Measurements from ENCODE around the gene DTNB. TPM values are rescaled to one million over a fixed set of nuclear protein-coding genes. Genes with fewer than 3 reads are reported as not detected.

The DTNB gene
- polyA plus RNA-seq, 3 donors, result 6.3 to 7.7 (median 6.6) TPM

DNA sequence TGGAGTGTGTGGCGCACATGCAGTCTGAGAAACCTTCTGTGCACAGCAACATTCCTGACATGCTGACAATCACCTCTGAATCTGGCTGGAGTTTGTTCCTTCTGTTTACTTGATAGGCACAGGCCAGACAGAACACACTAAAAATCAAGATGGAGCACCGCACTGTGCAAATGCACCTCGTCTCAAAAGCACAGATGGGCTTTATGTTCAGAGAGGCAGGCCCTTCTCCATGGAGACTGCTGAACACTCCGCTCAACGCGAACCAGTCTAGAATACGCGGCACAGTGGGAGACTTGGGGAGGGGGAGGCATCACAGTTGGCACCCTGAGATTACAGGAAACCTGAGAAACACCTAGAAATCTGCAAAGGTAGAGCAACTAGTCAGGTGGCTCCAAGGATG, 273.2 kb downstream of the DTNB start:
- no peak overlapping the region for H3K27ac ChIP-seq (ENCODE audit: low read depth, low read length)
- WGBS, 3 donors, result 86 to 96% (median 94%) methylated on average over 8 of the region's 8 CpGs

DNA sequence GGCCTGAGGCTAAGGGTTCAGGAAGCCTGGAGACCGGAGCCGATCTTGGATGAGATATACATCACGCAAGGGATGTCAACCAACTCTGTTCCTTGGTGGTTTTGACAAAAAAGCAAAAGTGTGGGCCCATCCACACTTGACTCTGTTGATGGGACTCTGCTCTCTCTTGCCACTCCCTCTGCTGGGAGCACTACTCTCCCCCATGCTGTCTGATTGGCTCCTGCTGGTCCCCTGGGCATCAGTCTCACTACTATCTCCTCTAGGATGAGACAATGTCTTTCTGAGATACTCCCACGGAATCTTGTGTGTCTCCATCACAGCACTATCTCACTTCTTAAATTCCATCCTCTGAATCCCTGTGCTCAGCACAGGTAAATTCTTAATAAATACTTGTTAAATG, 274.8 kb downstream of the DTNB start:
- no peak overlapping the region for H3K27ac ChIP-seq (ENCODE audit: low read depth, low read length)
- WGBS, 3 donors, result 89 to 93% (median 91%) methylated on average over 4 of the region's 4 CpGs

DNA sequence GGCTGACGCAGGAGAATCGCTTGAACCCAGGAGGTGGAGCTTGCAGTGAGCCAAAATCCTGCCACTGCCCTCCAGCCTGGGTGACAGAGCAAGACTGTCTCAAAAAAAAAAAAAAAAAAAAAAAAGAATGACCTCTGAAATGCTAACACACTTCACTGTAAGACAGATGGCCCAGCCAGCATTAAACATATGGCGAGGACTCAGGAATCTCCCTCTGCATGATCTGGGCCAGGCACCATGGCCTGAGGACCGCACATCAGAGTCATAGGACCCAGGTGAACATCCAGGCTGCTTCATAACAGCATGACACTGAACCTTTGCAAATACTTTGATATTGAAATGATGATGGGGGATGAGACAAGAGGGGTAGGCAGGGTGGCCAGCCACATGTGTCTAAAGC, 275.6 kb downstream of the DTNB start:
- no peak overlapping the region for H3K27ac ChIP-seq (ENCODE audit: low read depth, low read length)
- WGBS, 3 donors, result 95 to 100% (median 97%) methylated on average over 4 of the region's 4 CpGs

DNA sequence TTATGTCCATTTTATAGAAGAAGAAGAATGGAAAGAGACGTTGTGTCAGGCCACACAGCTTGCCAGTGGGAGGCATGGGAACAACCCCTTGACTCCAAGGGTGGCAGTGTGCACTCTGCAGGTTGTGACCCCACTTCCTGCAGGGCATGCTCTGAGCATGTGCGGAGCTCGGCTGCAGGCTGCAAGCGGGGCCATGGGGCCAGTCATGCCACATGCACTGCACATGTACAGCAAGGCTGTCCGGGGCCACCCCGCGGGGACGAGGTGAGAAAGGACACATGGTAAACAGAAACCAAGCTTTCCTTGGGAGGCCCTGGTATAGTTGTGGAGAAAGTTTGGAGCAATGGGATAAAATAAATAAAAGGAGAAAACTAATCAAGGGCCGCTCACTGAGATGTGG, 284.2 kb downstream of the DTNB start:
- H3K27ac ChIP-seq (ENCODE audit: low read depth, low read length), result no peak overlapping the region
- 95 to 97% (median 97%) methylated on average over 9 of the region's 9 CpGs for WGBS, 3 donors

DNA sequence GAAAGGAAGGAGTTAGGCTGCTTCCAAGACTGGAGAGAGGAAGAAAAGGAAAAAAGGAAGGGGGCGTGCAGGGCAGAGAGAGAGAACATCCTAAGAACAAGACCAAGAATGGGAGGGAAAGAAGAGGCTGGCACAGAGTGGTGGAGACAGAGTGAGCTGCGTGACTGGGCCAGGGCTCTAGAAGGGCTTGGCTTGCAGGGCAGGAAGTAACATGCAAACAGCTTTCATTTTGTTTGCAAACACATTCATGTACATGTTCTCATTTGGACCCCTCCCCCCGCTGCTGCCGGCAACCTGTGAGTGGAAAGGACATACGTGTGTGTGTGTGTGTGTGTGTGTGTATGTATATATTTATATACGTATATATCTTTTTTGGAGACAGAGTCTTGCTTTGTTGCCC, 284.9 kb downstream of the DTNB start:
- H3K27ac ChIP-seq (ENCODE audit: low read depth, low read length), result no peak overlapping the region
- 86 to 91% (median 89%) methylated on average over 6 of the region's 6 CpGs for WGBS, 3 donors

DNA sequence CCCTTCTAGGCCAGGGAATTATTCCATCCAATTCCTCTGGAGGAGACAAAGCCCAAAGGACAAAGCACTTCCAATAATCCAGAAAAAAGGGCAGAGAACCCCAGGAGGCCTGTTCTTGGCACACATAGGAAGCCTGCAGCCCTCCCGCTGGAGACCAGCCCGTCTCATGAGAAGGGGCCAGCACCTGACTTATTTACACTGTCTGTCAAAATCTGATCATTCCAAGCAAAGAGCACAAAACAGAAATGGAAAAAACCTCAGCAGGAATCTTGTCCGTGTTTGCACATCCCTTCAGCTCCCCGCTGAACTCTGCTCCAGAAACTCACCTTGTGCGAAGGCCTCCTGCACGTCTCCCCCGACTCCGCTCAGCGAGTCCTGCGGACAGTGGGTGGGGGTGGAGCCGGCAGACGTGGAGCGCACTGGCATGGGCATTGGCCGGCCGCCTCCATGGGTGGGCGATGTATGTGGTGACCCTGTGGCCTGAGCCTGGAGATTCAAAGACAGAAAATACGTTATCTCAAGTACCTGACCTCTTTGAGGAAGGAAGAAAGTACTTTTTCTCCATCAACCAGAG, 285.4 kb downstream of the DTNB start:
- no peak overlapping the region for H3K27ac ChIP-seq (ENCODE audit: low read depth, low read length)
- 81 to 92% (median 91%) methylated on average over 17 of the region's 17 CpGs for WGBS, 3 donors

DNA sequence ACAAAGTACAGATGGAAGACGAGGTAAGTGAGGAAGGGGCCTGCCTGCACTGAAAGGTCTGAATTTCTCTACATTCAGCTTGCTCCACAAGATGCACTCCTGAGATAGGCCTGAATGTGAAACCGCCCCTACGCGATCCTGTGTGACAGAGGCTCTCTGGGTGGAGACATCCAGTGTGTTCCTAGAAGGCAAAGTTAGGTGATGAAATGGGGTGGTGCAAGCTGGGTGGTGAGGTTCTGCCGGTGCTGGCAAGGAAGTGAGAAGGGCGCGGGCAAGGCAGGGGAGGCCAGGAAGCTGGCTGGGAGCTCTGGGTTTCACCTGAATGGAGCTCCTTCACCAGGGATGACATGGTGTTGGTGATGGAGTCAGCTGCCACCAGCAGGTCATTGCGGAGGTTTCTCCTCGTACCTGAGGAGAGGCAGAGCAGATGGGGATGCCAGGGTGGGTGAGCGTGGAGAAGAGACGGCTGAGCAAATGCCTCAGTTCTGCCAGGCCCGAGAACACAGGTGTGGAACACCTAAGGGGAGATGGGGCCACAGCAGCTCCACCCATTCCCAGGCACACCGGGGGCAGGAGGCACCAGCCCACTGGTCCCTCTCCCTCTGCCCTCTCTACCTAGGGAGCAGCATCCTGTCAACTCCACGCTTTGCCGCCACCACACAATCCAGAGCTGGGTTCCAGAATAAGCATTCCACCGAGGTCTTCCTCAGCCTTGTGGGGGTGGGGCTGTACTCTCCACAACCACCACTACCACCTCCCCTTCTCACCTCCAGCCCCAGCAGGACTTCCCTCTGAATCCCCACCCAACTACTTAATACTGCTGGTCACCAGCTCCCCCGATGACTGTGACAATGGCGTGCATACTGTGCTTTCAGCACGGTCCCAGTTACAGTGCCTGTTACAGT, 286.2 kb downstream of the DTNB start:
- 82 to 94% (median 85%) methylated on average over 19 of the region's 19 CpGs for WGBS, 3 donors
- no peak overlapping the region for H3K27ac ChIP-seq (ENCODE audit: low read depth, low read length)

DNA sequence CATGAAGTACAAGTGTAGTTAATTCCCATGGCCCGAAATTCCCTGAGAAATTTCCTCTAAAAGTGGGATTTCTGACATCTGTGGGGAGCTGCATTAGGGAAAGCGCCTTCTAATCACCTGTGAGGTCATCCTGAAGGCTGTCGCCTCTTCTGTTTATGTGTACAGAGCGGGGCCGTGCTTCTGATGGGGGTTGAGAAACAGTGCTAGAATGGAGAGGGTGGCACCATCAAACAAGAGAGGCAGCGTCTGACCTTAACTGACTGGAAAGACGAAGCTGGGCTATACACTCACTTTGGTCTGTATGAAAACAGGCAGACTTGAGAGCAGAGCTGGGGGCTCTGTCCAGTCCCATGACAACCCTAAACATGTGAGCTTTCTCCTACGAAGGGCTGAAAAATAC, 287.5 kb downstream of the DTNB start:
- 83 to 94% (median 85%) methylated on average over 8 of the region's 8 CpGs for WGBS, 3 donors
- H3K27ac ChIP-seq (ENCODE audit: low read depth, low read length), result no peak overlapping the region

DNA sequence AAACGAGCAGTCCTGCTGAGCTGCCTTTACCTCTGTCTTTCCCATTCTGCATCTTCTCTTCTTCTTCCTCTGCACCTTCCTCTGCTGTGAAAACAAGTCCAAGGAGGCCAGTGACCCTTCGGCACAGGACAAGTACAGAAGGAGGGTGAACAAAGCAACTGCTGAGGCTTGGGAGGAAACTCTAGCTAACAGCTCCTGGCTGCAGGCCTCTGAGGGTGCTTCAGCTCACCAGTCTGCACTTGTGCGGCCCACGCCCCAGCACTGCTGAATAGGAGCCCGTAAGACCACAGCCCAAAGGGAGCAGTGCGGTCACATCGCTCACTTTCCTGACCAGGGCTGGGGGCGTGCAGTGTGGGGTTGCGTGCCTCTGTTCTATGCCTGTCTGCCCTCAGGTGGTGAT, 289.6 kb downstream of the DTNB start:
- no peak overlapping the region for H3K27ac ChIP-seq (ENCODE audit: low read depth, low read length)
- WGBS, 3 donors, result 94 to 97% (median 95%) methylated on average over 9 of the region's 9 CpGs

DNA sequence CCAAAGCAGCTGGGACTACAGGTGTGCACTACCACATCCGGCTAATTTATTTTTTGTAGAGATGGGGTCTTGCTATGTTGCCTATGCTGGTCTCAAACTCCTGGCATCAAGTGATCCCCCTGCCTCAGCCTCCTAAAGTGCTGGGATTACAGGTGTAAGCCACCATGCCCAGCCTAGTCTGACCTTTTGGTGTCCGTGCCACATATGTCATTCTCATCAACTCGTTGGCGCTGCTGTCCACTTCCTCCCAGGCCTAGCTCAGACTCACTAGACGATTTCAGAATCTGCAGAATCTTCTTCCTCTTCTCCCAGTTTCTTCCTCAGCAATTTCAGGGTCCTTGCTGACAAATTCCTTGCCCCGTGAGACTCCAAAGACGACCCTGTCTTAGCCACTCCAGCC, 291.9 kb downstream of the DTNB start:
- 54 to 87% (median 60%) methylated on average over 7 of the region's 7 CpGs for WGBS, 3 donors
- no peak overlapping the region for H3K27ac ChIP-seq (ENCODE audit: low read depth, low read length)

DNA sequence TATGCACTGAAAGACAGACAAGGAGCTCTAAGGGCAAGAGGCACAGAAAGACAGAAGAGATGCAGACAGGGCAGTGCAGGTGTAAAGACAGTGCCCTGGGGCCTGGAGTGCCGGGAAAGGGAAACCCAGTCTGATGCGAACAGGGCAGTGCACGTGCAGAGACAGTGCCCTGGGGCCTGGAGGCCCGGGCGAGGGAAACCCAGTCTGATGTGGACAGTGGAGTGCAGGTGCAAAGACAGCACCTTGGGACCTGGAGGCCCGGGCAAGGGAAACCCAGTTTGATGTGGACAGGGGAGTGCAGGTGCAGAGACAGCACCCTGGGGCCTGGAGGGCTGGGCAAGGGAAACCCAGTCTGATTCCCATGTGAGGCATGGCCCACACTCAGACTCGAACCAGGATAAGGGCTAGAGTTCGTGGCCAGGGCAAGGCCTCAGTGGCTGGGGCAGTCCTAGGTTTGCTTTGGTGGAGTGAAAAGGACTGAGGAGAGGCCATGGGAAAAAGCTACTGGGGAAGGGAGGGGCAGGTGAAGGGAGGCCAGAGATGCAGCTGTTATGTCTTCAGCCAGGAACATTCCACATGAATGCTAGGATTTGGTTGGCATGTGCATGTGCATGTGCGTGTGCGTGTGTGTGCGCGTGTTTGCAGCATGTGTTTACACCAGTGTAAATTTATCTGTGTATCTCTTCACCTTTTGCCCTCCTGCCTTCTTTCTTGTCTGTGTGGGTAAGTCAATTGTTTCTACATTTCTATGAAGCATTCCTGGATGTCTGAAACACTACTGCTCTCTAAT, 292.6 kb downstream of the DTNB start:
- H3K27ac ChIP-seq (ENCODE audit: low read depth, low read length), result no peak overlapping the region
- WGBS, 3 donors, result 81 to 88% (median 85%) methylated on average over 12 of the region's 12 CpGs

DNA sequence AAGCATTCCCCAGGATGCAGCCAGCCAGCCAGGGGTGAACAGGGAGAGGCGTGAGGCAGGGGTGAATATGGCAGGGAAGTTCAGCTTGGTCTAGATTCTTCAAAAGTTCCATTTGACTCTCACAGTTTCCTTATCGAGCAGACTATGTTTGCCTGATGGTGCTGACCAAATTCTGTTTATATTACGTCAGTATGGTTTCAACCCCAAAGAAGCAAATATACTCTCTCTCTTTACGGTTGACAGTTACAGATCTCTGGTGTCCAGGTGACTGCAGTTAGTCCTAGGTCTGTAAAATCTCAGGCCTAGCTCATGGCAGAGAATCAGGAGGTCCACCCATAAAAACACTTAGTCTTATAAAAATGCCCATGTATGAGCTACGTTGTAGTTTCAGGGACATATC, 293.4 kb downstream of the DTNB start:
- H3K27ac ChIP-seq (ENCODE audit: low read depth, low read length), result no peak overlapping the region
- WGBS, 3 donors, result 93 to 99% (median 95%) methylated on average over 5 of the region's 5 CpGs

DNA sequence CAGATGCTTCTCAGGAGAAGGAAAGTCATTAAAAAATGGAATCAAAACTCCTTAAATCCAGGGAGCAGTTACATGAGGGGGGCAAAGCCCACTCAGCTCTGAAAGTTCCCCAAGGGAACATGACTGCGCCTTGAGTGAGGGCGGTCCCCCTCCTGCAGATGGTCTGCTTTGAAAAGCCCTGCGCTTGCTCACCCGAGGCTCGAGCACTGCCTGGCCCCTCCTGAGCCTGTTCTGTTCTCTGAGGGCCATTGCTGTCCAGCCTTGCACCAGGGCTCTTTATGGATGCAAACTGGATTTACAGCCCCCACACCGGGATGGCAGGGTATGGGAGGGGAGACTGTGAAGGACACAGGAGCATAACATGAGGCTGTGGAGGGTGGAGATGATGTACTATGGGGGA, 293.8 kb downstream of the DTNB start:
- H3K27ac ChIP-seq (ENCODE audit: low read depth, low read length), result no peak overlapping the region
- 95 to 96% (median 95%) methylated on average over 6 of the region's 6 CpGs for WGBS, 3 donors

DNA sequence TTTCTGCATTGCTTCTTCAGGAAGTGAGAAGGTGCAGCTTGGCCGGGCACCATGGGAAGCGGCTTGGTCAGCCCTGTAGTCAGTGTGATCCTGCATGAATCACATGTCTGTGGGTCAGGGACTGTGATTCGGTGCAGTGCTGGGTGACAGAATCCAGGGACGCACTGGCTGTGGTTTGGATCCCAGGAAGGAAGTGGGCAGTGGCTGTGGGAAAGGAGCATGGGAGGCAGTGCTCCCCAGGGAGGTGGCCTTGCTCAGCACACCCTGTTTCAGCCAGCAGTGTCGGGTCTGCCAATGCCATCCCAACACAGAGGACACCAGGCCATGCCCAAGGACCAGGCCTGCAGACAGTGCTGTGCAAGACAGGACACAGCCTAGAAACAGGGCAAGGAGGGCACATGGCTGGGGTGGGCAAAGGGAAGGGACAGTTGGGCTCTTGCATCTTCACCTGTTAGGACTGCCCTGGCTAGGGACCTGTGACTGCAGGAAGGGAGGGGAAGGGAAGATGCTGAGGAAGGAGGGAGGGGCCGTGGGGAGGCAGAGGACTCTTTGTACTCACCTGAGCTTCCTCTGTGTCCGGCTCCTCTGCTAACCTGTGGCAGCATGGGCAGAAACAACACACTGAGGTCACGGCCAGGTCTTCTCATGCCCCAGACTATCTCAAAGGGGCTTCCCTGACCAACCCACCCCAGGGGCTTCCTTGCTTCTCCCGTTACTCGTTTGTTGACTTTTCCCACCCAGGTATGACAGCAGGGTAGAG, 294.5 kb downstream of the DTNB start:
- no peak overlapping the region for H3K27ac ChIP-seq (ENCODE audit: low read depth, low read length)
- WGBS, 3 donors, result 82 to 89% (median 86%) methylated on average over 10 of the region's 10 CpGs

DNA sequence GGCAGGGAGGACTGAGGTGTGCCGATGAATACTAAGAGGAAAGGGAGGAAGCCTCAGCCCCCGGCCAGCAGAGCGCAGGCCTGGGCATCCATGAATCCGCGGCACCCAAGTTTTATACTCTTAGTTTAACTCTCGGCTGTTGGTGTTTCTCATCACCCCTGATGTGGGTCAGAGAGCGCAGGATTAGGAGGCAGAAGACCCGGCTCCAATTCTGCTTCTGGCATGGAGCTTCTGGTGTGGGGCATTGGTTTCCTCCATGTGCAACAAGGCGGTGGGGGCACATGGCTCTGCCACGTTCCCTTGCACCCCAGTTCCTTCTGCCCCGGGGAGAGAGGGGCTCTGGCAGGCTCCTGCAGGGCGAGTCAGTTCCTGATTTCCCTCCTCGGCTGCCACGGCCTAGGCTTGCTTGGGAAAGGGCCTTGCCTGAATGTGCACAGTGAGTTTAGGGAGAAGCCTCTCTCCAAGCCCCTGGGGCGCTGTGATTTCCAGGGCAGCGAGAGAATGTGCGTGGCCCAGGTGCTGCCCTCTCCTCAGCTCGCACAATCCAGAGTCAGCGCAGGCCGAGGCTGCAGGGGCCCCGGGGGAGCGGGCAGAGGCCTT, 295.5 kb downstream of the DTNB start:
- 85 to 95% (median 87%) methylated on average over 22 of the region's 22 CpGs for WGBS, 3 donors
- no peak overlapping the region for H3K27ac ChIP-seq (ENCODE audit: low read depth, low read length)

DNA sequence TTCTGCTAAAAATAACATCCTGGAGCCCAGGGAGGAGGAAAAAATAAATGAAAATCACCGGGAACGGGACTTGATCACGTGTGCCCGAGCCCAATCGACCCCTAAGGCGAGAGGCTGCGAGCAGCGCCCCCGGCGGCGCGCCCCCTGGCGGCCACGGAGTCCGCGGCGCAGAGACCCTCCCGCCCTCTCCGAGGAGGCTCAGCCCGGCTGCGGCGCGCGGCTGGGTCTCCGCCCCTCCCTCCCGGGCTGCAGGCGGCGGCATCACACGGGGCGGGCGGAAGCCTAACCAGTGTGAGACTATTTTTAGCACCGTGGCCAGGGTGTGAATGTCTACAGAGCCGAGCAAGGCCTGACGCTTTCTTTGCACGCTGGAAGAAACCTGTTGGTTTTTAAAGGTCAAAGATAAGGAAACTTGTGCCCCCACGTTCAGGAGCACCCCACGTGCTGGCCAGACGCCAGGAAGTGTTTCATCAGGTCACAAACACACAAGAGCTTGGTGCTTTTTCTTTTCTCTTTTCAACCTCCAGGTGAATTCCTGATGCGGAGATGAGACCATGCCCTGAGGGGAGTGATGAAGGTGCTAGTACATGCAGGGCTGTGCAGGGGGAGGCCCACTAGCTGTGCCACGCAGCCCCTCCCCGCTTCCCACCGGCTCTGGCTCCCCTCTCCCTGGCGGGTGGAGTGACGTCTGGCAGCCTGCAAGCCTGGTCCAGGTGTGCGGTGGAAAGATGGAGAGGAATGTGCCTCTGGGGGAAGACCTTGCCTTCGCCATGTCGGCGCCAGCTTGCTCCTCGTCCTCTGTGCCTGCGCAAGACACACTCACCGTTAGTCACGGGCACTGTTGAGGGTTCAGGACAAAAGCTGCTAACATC, 296.4 kb downstream of the DTNB start:
- 13 to 20% (median 19%) methylated on average over 45 to 52 of the region's 52 CpGs for WGBS, 3 donors
- H3K27ac ChIP-seq (ENCODE audit: low read depth, low read length), result no peak overlapping the region

DNA sequence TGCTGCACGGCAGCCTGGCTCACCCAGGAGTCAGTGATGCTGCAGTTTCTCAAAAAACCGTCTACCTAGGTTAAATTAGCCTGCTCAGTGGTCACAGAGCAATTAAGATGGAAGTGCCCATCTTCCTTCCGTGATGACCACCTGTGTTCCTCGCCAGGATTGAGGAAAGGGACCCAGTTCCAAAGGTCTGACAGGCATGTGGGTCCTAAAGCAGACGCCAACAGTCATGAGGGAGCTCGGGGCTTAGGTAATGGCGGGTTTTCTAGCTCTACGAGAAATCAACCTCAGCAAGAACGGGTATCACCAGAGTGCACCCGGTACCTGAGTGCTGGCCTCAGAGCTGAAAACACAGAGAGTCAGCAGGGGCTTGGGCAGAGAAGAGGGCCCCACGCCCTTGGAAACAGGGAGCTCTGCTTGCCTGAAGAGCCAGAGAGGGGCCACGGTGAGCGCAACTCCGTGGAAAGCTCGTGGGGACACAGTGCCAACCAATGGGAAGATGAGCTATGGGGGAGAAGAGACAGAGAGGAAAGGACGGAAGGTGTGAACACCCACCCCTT, 297.3 kb downstream of the DTNB start:
- 76 to 82% (median 78%) methylated on average over 16 of the region's 16 CpGs for WGBS, 3 donors
- no peak overlapping the region for H3K27ac ChIP-seq (ENCODE audit: low read depth, low read length)

All from adipose tissue (tissue), 3 donors.